Lower lobe of right lung (tissue), 2 donors: Measurements from ENCODE around the gene SCAP. TPM values are rescaled to one million over a fixed set of nuclear protein-coding genes. Genes with fewer than 3 reads are reported as not detected.

Experiments
- ATAC-seq, 2 donors: fragments of 200-7000 bp; cut with Tn5 transposase; one replicate each; pipeline ENCODE4 v1.9.1; 2020 to 2022; ENCODE audit warnings: mild to moderate bottlenecking in 2 of 2, moderate library complexity in 2 of 2
- DNase-seq: peaks from one replicate; pipeline ENCODE4 v3.0.0-alpha.2; 2020
- H3K27ac ChIP-seq: fragments of 200-600 bp; one replicate; pipeline ENCODE4 v1.8.0; 2022
- H3K27me3 ChIP-seq: fragments of 200-600 bp; one replicate; pipeline ENCODE4 v1.8.0; 2022; ENCODE audit warnings: low read depth
- H3K36me3 ChIP-seq: fragments of 200-600 bp; one replicate; pipeline ENCODE4 v1.8.0; 2022; ENCODE audit warnings: mild to moderate bottlenecking
- H3K4me1 ChIP-seq: fragments of 200-600 bp; one replicate; pipeline ENCODE4 v1.8.0; 2022
- H3K4me3 ChIP-seq: fragments of 200-600 bp; one replicate; pipeline ENCODE4 v1.8.0; 2022; ENCODE audit warnings: mild to moderate bottlenecking
- H3K9me3 ChIP-seq: fragments of 200-600 bp; one replicate; pipeline ENCODE4 v1.8.0; 2022
- intact Hi-C: fragments of 100-400 bp; cut with DNase I; formaldehyde crosslinking; loops from one replicate; pipeline ENCODE4 v1.11.0; 2022
- total RNA-seq: library from RNA; stranded (reverse); fragmentation: NEBNext Ultra II Directional; extraction: Animal tissue kit (Norgen Biotek cat#: 25700); gene quantifications from one replicate; pipeline ENCODE4 v1.2.1, GENCODE V29; 2021
- TF ChIP-seq, protein P1 (sequence below): fragments of 200-600 bp; IDR thresholded peaks from one replicate; pipeline ENCODE4 v1.8.0; 2022; ENCODE audit warnings: antibody characterized with exemption, mild to moderate bottlenecking
- donor health status: DM: no; HTN: yes; CAD: no; lungs with severe emphysema.

SCAP gene
- total RNA-seq, 1 donor from 2014 or later = 61.3 TPM

GRCh38 chr3:47410801-47411646 lies 64.7 kb downstream of the SCAP start:
- no peak for ATAC-seq
- Histone ChIP-seq H3K4me3 (no peak overlapping the region), H3K36me3 (peaks cover 94% of the 10 kb centered on the region), H3K27ac (no peak overlapping the region), H3K4me1 (no peaks in the 10 kb centered on the region), H3K9me3 (no peaks in the 10 kb centered on the region), H3K27me3 (no peaks in the 10 kb centered on the region)
- intact Hi-C loops = no loop called here
- TF ChIP-seq, protein P1, sequence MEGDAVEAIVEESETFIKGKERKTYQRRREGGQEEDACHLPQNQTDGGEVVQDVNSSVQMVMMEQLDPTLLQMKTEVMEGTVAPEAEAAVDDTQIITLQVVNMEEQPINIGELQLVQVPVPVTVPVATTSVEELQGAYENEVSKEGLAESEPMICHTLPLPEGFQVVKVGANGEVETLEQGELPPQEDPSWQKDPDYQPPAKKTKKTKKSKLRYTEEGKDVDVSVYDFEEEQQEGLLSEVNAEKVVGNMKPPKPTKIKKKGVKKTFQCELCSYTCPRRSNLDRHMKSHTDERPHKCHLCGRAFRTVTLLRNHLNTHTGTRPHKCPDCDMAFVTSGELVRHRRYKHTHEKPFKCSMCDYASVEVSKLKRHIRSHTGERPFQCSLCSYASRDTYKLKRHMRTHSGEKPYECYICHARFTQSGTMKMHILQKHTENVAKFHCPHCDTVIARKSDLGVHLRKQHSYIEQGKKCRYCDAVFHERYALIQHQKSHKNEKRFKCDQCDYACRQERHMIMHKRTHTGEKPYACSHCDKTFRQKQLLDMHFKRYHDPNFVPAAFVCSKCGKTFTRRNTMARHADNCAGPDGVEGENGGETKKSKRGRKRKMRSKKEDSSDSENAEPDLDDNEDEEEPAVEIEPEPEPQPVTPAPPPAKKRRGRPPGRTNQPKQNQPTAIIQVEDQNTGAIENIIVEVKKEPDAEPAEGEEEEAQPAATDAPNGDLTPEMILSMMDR = no peak
- DNase-seq = no peak

GRCh38 chr3:47410417-47410720 lies 65.4 kb downstream of the SCAP start:
- peaks cover 93% of the 10 kb centered on the region for H3K36me3 ChIP-seq
- H3K9me3 ChIP-seq = no peaks in the 10 kb centered on the region
- peaks cover 4% of the 10 kb centered on the region for H3K4me1 ChIP-seq
- ATAC-seq (no peak), DNase-seq (no peak)
- no peaks in the 10 kb centered on the region for H3K27me3 ChIP-seq
- TF ChIP-seq, protein P1 = no peak
- no peak overlapping the region for H3K4me3 ChIP-seq
- H3K27ac ChIP-seq = no peak overlapping the region
- intact Hi-C loops = no loop called here

DNA sequence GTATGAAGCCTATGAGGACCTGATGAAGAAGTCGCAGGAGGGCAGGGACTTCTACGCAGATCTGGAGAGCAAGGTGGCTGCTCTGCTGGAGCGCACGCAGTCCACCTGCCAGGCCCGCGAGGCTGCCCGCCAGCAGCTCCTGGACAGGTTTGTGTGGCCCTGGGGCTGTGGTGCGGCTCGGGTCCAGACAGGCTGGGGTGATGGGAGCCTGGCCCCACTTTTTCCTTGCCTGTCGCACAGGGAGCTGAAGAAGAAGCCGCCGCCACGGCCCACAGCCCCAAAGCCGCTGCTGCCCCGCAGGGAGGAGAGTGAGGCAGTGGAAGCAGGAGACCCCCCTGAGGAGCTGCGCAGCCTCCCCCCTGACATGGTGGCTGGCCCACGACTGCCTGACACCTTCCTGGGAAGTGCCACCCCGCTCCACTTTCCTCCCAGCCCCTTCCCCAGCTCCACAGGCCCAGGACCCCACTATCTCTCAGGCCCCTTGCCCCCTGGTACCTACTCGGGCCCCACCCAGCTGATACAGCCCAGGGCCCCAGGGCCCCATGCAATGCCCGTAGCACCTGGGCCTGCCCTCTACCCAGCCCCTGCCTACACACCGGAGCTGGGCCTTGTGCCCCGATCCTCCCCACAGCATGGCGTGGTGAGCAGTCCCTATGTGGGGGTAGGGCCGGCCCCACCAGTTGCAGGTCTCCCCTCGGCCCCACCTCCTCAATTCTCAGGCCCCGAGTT lies 65.9 kb downstream of the SCAP start:
- ATAC-seq = no peak
- Histone ChIP-seq H3K27ac (no peak overlapping the region), H3K36me3 (peaks cover 90% of the 10 kb centered on the region)

GRCh38 chr3:47409284-47409683 lies 66.5 kb downstream of the SCAP start:
- intact Hi-C loops = no loop called here
- Histone ChIP-seq H3K27ac (no peak overlapping the region), H3K27me3 (no peaks in the 10 kb centered on the region), H3K36me3 (peaks cover 85% of the 10 kb centered on the region), H3K4me3 (no peak overlapping the region), H3K4me1 (peaks cover 15% of the 10 kb centered on the region), H3K9me3 (no peaks in the 10 kb centered on the region)
- DNase-seq (no peak), ATAC-seq (no peak)
- TF ChIP-seq, protein P1 = no peak

More for the DNA sequence above, 65.9 kb downstream of the SCAP start:
- Histone ChIP-seq H3K4me3 (no peak overlapping the region), H3K27me3 (no peaks in the 10 kb centered on the region), H3K9me3 (no peaks in the 10 kb centered on the region), H3K4me1 (peaks cover 9% of the 10 kb centered on the region)
- TF ChIP-seq, protein P1 = no peak
- intact Hi-C loops = no loop called here
- no peak for DNase-seq

DNA sequence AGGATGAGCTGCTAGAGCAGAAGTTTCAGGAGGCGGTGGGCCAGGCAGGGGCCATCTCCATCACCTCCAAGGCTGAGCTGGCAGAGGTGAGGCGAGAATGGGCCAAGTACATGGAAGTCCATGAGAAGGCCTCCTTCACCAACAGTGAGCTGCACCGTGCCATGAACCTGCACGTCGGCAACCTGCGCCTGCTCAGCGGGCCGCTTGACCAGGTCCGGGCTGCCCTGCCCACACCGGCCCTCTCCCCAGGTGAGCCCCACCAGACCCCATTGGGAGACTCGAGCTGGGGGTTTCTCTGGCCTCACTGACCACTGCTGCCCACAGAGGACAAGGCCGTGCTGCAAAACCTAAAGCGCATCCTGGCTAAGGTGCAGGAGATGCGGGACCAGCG lies 66.9 kb downstream of the SCAP start:
- H3K27ac ChIP-seq = no peak overlapping the region
- ATAC-seq (no peak), DNase-seq (no peak)
- TF ChIP-seq, protein P1 = no peak
- H3K36me3 ChIP-seq = peaks cover 80% of the 10 kb centered on the region
- no peak overlapping the region for H3K4me3 ChIP-seq
- peaks cover 19% of the 10 kb centered on the region for H3K4me1 ChIP-seq
- intact Hi-C loops = no loop called here
- H3K27me3 ChIP-seq = no peaks in the 10 kb centered on the region
- H3K9me3 ChIP-seq = no peaks in the 10 kb centered on the region
